Kidney epithelial cell (primary cell): ENCODE data around the gene USP17L13. TPM values are rescaled to one million over a fixed set of nuclear protein-coding genes. Genes with fewer than 3 reads are reported as not detected.
"Not testable (repeated sequence)": the region's sequence is repeated elsewhere in the genome, so short reads cannot be mapped to it uniquely, and the experiment has no call there.

Source experiments
- DNase-seq: peaks from one replicate; pipeline ENCODE4 v3.0.0-alpha.2; 2010; ENCODE audit warnings: low read depth
- H3K27me3 ChIP-seq: 2 replicates; pipeline ENCODE4 v1.6.0; 2011; ENCODE audit warnings: low read length; ENCODE audit not compliant: control insufficient read depth, insufficient read depth
- H3K36me3 ChIP-seq: 2 replicates; pipeline ENCODE4 v1.5.1; 2011; ENCODE audit warnings: low read length; ENCODE audit not compliant: control insufficient read depth, insufficient read depth
- H3K4me3 ChIP-seq: 2 replicates; pipeline ENCODE4 v1.5.1; 2011; ENCODE audit warnings: low read depth, mild to moderate bottlenecking, control low read depth, low read length
- total RNA-seq: library from RNA; depleted of rRNA; stranded (reverse); fragments of >200 nt; gene quantifications from 2 replicates; pipeline ENCODE4 v1.2.3, GENCODE V29; 2015

USP17L13 gene
- total RNA-seq, 1 donor from 2014 or later = not detected

GRCh38 chr4:9271719-9272118 lies 47.0 kb downstream of the USP17L13 start:
- H3K36me3 ChIP-seq, DNase-seq, H3K4me3 ChIP-seq, H3K27me3 ChIP-seq: not testable (repeated sequence)

Other genes starting within 250 kb of the USP17L13 start
- not detected in 2 replicates for gene FAM90A26, start 54.5 kb upstream of the USP17L13 start, total RNA-seq
- not detected in 2 replicates for gene USP17L10, start 14.2 kb upstream of the USP17L13 start, total RNA-seq
- gene USP17L11, start 9.5 kb upstream of the USP17L13 start, total RNA-seq = not detected in 2 replicates
- gene USP17L12, start 4.7 kb upstream of the USP17L13 start, total RNA-seq = not detected in 2 replicates
- not detected in 2 replicates for gene USP17L15, start 9.5 kb downstream of the USP17L13 start, total RNA-seq
- not detected in 2 replicates for gene USP17L17, start 19.0 kb downstream of the USP17L13 start, total RNA-seq
- not detected in 2 replicates for gene USP17L18, start 23.7 kb downstream of the USP17L13 start, total RNA-seq
- gene USP17L19, start 28.5 kb downstream of the USP17L13 start, total RNA-seq = not detected in 2 replicates
- not detected in 2 replicates for gene USP17L20, start 33.2 kb downstream of the USP17L13 start, total RNA-seq
- not detected in 2 replicates for gene USP17L21, start 38.0 kb downstream of the USP17L13 start, total RNA-seq
- not detected in 2 replicates for gene USP17L22, start 42.7 kb downstream of the USP17L13 start, total RNA-seq
- gene USP17L24, start 100.3 kb downstream of the USP17L13 start, total RNA-seq = not detected in 2 replicates
- gene USP17L25, start 105.0 kb downstream of the USP17L13 start, total RNA-seq = not detected in 2 replicates
- not detected in 2 replicates for gene USP17L26, start 109.8 kb downstream of the USP17L13 start, total RNA-seq
- gene USP17L5, start 114.5 kb downstream of the USP17L13 start, total RNA-seq = not detected in 2 replicates
- gene USP17L27, start 119.3 kb downstream of the USP17L13 start, total RNA-seq = not detected in 2 replicates
- not detected in 2 replicates for gene USP17L28, start 124.0 kb downstream of the USP17L13 start, total RNA-seq
- gene USP17L29, start 128.7 kb downstream of the USP17L13 start, total RNA-seq = not detected in 2 replicates
- gene USP17L30, start 138.2 kb downstream of the USP17L13 start, total RNA-seq = not detected in 2 replicates
- not detected in 2 replicates for gene DEFB131A, start 219.5 kb downstream of the USP17L13 start, total RNA-seq